ENCODE measurements around the gene CACYBP.

Gene CACYBP, protein sequence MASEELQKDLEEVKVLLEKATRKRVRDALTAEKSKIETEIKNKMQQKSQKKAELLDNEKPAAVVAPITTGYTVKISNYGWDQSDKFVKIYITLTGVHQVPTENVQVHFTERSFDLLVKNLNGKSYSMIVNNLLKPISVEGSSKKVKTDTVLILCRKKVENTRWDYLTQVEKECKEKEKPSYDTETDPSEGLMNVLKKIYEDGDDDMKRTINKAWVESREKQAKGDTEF

DNA sequence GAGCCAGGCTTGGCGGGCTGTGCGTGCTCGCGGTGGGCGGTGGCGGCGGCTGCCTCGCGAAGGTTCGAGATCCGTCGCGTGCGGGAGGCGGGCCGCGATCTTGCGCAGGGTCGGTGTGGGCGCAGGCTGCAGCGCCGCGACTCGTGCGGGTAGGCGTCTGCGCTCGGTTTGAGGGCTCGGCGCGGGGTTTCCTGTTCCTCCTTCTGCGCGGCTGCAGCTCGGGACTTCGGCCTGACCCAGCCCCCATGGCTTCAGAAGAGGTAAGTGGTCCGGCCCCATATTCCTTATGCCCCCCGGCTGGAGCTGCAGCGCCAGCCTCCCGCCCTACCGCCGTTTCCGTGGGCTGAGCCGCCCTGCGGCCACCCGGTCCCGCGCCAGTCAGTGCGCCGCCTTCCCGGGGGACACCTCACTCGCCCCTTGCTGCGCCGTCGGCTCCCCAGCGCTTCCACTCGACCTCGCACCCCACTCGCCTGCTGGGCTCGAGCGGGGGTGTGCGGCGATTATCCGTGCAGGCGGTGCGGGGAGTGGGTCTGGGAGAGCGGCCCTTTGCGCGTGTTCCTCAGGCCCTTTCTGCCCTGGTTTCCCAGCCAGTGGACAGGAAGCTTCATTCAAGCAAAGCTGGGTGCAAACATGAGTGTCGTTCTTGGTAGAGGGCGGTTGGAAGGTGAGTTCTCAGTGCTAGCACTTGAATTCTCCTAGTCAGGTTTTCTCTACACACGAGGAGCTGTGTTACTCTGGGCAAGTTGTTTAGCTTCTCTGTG is at the start of gene CACYBP:
Gene CACYBP, plus strand, starts transcription at position 12 of the 761 bp plus-strand sequence. Its CDS starts 234 bp downstream, at position 246.
- DNase-seq (ENCODE audit: low read depth): no peak

DNA sequence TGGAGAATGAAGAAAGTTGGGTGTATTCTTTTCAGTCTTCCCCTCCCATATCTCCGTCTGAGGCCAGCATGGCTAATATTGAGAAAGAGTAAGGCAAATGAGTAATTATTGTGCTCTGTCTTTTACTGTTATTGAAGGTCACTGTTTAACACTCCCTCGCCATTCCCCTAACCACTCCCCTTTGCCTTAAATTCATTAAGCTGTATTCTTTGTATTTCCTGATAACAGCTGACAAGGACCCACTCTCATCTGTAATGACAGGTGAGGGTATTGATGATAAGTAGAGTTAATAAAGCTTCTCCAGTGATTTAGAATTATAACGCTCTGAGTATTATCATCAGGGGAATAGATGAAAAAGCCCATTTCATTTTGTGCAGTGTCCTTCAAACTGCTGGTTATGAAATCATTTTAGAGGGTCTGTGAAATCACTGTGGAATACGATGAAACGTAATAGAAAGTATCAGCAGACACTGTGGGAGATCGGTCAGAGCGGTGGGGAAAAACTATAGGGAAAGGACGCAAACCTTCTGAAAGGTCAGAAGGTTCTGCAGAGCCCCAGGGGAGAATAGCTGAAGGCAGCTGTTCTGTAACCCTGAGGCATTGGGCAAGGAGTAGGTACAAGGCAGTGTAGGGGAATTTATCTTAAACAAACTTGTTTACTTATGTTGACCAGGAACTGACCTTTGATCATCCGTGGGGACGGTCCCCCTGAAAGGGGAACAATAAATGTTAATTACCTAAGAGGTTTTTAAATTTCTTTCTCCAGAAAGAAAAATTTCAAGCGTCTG is 46.3 kb upstream of the CACYBP start:
- DNase-seq (ENCODE audit: low read depth): no peak

DNA sequence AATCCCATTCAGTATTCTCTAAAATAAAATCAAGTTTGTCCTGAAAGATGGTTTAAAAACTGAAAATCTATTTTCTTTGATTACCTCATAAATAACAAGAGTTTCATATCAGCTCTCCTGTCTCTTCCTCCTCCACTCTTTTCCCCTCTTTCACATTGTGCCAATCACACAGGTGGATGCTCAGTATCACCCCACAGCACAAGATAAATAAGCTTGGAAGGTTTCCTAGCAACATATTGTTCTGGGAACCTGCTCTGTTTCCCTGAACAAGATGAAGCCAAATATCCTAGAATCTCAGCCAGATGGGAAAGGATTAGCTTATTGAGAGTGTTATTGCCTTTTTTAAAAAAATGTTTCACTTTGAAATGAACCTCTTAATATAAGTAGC is 45.7 kb upstream of the CACYBP start:
- DNase-seq (ENCODE audit: low read depth): no peak

DNA sequence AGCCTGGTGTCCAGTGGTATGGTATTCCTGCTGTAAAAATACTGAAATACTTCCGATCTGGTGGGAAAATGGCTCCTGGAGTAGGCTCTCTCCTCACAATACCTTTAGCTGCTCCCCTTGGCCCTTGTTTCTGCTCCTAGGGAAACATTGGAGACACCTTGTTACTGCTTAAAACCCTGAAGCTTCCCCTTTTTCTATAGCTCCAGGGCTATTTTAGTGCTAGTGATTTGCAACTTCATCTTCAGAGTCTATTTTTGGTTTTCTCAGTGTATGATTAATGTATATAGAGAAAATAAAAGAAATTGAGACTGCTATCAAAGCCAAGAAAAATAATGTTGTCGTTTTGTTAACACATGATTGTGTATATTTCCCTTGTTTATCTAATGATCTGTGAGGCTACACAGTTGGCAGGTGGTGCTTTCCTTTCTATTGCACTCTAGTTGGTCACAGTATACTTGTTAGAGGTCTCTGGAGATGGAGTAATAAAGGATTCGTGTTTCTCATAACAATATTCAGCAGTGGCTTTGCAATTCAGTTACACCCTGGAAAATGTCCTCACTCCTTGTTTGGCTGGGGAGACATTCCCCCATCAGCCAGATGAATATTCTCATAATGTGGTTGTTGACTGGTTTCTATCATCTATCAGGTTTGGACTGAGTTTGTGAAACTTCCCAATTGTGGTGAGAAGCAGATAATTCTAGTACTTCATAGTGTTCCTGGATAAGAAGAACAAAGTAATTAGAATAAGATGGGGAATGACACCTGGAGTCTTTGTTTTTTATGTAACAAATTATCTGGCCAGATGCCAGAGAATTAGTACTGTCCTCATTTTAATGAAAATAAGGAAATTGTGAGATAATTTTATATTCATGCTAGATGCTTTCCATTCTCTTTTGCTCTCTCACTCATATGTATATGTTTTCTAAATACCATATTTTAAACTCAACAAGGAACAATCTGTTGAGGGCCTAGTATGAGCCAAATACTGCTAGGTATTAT is 44.8 kb upstream of the CACYBP start:
- DNase-seq (ENCODE audit: low read depth): no peak

DNA sequence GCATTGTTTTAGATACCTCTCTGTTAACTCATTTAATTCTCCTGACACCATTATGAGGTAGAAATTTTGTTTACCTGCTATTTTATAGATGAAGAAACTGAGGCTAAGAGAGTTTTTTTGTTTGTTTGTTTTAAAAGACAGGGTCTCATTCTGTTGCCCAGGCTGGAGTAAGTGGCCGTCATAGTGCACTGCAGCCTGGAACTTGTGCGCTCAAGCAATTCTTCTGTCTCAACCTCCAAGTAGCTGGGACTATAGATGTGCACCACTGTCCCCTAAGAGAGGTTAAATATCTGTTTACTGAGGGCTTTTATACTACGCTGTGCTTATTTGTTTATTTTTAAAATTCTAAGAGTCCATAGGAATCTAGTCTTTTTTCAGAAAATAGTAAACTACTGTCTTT is 43.7 kb upstream of the CACYBP start:
- no peak for DNase-seq (ENCODE audit: low read depth)

DNA sequence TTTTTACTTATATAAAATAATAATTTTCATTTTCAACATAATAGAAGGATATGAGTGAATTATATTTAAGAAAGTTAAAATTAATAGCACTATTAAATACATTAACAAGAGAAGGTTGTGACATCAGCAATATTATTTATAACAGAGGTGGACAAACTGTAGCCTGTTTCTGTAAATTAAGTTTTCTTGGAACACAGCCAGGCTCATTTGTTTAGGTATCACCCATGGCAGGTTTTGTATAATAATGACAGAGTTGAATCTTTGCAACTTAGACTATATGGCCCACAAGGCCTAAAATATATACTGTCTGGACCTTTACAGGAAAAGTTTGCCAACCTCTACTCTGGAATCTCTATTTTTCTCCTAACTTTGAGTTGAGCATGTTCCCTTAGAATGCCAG is 42.8 kb upstream of the CACYBP start:
- DNase-seq (ENCODE audit: low read depth): no peak

DNA sequence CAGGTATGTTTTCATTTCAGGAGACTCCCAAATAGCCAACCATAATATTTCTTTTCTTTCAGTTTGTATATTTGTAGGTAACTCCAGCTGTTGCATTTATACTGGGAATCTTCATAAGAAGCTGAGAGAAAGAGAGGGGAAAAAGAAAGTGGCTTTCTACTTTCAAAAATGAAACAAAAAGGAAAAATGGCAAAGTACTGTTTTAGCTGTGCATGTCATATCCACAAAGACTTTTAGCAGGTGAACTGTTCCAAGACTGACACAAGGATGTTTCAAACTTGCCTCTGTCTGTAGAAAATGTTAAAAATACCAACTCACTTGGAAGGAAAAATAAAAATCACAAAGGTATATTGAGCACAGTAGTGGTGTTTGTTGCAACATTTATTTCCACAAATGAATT is 41.9 kb upstream of the CACYBP start:
- no peak for DNase-seq (ENCODE audit: low read depth)

DNA sequence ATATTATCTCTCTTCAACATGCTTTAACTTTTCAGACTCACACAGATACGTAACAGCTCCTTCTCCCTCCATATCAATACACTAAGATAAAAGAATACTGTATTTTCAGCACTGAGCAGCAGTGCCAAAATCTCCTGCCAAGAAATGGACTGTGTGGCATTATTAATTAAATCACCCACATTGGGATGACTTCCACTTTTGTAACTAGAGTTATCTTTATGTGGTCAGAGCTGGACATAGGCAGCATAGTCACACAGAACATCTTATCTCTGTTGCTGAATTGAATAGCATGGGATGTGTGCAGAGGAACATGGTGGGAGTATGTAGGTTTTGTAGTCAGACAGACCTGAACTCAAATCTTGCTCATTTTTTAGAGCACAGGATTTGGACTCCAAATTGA is 41.4 kb upstream of the CACYBP start:
- DNase-seq (ENCODE audit: low read depth): no peak

DNA sequence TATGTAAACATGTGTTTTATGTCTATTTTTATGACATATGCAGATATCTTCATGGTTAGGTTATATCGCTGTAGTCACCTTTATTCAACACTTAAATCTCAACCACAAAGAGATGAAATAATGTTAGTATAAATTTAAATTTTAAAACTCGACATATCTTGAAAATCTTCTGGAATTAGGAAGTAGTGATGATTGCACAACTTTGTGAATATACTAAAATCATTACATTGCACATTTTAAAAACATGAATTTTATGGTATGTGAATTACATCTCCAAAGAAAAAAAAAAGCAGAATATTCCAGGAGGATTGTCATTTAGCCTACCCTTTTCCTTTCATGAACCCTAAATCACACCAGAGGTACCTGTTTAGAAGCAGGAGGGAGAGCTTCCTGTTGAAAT is 39.4 kb upstream of the CACYBP start:
- no peak for DNase-seq (ENCODE audit: low read depth)

DNA sequence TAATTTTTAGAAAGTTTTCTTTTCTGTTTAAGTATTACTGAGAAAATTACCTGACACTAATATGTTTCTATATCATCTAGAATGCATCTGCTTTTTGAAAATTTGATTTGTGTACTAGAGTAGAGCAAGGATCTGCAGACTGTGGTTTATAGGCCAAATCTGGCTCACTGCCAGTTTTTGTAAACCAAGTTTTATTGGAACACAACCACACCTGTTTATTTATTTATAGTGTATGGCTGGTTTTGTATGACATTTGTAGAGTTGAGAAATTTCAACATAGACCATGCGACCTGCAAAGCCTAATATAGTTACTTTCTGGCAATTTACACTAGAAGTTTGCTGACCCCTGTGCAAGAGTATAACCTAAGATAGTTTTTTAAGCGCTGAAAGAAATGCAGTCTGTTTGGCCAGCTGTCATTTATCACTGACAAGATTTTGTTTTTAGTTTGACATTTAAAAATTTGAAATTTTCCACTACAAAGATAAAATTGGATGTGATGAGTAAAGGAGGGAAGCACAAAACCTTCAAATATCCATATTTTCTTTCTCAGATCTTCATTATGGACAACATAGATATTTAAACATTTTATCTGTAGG is 36.1 kb upstream of the CACYBP start:
- DNase-seq (ENCODE audit: low read depth): no peak

DNA sequence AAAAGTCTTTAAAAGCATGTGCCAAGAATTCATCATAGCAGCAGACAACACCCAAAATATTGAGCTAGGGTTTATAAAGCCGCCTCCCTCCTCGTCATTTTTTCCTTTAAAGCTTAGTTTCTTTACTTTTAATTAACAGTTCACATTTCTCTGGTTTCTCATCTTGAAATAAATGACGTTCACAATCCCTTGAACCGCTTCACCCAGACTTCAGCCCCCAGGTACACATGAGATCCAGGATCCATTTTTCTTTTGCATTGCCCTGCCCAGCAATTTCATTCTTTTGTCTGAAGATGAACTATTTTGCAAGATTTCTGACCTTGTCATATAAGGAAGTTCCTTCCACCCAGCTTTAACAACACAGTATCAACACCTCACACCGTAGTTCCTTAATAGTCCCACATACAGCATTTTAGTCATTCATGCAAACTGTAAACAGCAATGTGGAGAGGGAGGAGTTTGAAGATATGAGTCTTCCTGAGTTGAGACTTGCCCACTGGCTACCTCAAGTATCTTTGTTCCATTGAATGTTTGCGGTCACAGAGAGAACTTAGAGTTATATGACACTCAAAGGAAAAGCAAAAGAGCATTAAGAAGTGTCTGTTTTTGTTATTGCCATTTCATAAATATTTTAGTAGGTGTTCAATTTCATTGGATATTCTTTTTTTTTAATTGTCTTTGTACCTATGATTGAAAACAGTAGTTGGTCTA is 35.3 kb upstream of the CACYBP start:
- DNase-seq (ENCODE audit: low read depth): no peak

DNA sequence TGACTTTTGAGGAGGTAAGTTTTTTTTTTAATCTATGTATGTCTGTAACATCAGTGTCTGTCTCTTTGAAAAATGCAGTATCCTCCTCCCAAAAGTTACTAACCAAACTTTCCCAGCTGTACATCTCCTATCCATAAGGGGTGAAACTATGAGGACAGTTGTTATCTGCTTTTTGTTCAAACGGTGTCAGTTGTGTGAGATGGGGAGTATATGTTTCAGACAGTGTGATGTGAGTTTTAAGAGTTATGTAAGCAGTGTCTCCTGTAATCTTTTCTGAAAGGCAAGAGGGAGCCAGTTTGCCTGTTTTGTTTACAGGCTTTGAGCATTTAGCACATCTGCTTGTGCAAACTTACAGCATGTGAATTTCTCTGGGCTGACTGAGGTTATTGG is 34.8 kb upstream of the CACYBP start:
- no peak for DNase-seq (ENCODE audit: low read depth)

DNA sequence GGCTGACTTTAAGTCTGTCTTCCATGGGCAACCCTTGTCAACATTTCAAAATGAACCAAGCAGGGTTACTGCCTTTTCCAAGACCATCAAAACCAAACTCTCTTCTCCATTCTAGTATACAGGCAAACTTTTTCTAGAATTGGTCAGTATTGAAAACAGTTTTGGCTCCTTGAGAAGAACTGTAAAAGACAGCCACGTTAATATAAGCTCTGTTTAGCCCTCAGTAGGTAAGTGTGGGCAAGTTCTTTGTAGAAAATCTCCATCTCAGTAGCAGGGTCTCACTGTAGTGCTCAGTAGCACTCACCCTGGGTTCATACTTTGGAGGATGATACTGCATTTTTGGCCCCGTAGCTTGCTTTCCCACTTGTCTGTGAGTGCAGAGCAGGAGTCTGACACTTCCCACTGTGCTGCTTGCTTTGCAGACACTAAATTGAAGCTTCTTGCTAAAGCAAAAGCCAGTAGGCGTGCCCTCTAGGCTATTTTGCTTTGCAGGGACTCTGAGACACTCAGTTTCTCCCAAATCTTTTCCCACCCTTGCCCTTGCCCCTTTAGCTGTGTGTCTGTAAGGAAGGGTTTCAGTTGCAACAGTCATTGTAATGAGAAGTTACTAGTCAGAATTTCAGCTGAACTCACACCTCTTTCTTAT is 34.3 kb upstream of the CACYBP start:
- DNase-seq (ENCODE audit: low read depth): no peak

DNA sequence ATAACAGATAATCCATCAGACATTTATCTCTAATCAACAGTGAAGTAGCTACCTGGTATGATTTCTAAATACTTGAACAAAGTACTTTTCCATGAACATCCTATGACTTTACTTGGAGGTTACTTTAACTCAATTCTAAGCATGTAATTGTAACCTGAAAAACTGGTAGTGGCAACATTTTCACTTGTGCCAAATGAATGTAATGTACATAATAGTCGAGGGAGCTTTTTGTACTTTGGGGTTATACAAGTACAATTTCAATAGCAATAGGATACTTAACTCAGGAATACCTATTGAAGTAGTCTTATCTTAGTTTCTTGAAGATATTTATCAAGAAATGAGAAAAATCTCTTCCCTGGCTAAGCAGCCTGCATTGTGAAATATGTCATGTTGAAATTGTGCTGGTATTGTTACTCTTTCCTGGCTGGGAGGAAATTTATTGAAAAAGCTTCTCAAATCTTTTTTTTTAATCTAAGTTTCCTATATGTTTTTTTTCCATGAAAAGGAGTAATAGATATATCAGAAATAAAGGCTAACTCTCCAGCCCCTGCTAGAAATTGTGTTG is 33.7 kb upstream of the CACYBP start:
- no peak for DNase-seq (ENCODE audit: low read depth)

DNA sequence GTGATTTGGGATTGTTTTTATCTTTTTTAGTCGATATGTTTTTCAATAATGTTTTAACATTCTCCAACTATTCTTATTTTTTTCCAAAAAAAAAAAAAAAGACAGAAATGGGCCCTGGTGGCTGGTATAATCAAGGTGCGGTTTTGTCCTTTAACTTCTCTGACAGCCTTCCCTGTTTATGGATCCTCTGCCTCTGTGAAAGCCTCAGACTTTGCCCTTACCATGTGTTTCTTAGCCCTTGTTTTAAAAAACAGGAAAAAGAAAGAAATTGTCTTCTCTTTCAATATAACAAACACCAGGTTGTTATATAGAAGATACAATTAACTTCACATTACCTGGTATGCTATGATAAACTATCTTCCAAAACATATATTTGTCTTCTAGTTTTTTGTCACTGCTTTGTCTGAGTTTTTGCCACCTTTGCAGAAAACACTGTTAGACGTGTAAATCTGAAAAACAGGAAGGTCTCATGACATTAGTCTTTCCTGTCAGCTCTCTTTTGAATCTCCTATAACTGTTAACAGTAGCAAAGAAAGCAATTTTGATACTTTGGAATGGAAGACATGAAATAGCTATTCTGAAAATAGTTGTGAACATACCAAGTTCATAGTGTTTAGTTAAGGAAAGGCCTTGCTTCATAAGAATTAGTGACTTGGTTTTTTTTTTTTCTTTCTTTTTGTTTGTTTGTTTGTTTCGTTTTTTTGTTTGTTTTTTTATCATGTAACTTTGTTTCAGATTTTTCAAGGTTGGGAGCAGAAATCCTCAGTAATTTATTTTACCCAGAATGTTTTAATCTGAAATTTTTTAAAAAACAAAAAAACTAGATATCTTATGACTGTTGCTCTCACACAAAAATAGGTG is 31.7 kb upstream of the CACYBP start:
- no peak for DNase-seq (ENCODE audit: low read depth)

DNA sequence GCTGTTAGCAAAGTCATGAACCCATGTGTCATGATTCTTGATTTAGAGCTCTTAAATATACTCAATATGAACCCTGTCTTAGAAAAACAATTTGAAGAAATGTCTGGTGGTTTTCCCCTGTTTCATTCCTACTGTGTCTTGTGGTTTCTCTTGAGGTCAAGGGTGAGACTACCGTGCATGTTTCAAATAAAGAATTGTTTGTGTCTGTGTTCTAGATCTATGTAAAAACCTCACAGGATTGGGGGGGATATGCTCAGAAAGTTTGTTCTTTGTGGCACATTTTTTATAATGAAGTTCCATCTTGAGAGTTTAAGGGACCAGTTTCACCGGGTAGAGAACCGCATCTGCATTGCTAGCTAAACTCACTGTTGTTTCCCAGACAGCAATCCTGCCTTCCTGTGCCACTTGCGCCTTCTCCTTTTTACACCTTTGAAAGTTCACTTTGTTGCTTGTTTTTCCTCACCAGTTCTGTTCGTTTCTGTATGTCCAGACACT is 30.9 kb upstream of the CACYBP start:
- DNase-seq (ENCODE audit: low read depth): peak; percentile 25

DNA sequence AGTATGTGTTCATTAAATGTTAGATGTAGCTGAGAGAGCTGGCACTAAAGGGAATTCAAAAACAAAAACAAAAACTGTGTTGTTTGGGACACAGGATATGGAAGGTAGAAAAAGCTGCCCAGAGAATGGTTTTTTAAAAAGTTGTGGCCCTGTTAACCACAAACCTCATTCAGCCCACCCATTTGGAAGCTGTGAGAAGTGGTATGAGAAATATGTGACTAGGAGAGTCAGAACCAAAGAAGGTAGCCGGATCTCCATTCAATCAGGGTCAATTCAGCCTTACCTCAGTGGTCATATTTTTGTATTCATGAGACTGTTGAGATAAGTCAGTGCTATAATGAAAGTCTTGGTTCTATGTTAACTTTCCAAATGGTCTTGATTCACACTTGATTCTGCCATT is 29.8 kb upstream of the CACYBP start:
- DNase-seq (ENCODE audit: low read depth): no peak

DNA sequence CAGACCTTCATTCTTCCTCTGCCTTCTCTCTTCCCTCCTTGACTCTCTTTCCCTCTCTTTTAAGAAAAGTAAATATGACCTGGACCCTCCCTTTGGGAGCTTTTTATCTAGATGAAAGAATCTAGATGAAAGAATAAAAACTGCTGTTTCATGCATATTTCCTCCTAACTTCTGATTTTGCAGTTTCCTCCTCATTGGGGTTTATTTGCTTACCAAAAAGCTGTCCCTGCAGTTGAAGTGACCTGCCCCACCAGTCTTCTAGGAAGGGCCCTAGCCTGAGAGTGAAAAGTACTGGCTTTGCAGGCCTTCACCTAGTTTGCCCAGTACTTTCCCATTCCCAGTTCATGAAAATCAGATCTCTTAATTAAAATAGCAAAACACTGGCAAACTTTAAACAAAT is 28.3 kb upstream of the CACYBP start:
- DNase-seq (ENCODE audit: low read depth): no peak

DNA sequence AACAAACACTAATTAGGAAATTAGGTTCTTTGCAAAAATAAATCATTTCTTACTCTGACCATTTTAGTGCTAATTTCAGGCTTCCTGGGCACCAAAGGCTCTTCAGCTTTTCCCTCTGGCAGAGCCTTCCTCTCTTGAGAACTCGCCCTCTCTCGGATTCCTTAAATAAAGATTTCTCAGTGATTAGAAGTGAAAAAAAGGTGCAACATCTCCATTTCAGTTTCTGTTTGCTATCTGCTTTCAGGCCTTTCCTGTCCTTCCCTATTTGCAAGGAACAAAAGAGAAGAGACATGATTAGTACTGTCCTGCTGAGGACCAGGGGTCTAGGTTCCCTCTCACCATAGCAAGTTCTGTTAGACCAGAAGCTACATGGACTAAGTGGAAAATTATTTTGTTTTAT is 27.8 kb upstream of the CACYBP start:
- no peak for DNase-seq (ENCODE audit: low read depth)
